Ishikawa (cell line): ENCODE data around the gene H2BW1.

Experiments
- CEBPB ChIP-seq: IDR thresholded peaks from 2 replicates; pipeline ENCODE4 v1.6.1; 2012
- CREB1 ChIP-seq: IDR thresholded peaks from 2 replicates; pipeline ENCODE4 v1.6.1; 2012; ENCODE audit warnings: low read depth
- EP300 ChIP-seq: IDR thresholded peaks from 2 replicates; pipeline ENCODE4 v1.6.1; 2012; ENCODE audit warnings: borderline replicate concordance
- NFIC ChIP-seq: IDR thresholded peaks from 2 replicates; pipeline ENCODE4 v1.6.1; 2012
- TCF12 ChIP-seq: IDR thresholded peaks from 2 replicates; pipeline ENCODE4 v1.6.1; 2012; ENCODE audit warnings: low read depth
- USF1 ChIP-seq: IDR thresholded peaks from 2 replicates; pipeline ENCODE4 v1.6.1; 2012
- YY1 ChIP-seq: IDR thresholded peaks from 2 replicates; pipeline ENCODE4 v1.6.1; 2012; ENCODE audit warnings: low read depth
- TF ChIP-seq, protein P1 (sequence below): IDR thresholded peaks from 2 replicates; pipeline ENCODE4 v1.6.1; 2012
- TF ChIP-seq, protein P2 (sequence below): IDR thresholded peaks from 2 replicates; pipeline ENCODE4 v1.6.1; 2012; ENCODE audit warnings: low read depth, mild to moderate bottlenecking

GRCh38 chrX:104013606-104014005 lies at the start of gene H2BW1:
- TF ChIP-seq YY1 (no peak), EP300 (no peak), CEBPB (no peak), CREB1 (no peak), USF1 (no peak), NFIC (no peak), TCF12 (no peak)
- TF ChIP-seq, protein P1, sequence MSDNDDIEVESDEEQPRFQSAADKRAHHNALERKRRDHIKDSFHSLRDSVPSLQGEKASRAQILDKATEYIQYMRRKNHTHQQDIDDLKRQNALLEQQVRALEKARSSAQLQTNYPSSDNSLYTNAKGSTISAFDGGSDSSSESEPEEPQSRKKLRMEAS, result no peak
- TF ChIP-seq, protein P2, sequence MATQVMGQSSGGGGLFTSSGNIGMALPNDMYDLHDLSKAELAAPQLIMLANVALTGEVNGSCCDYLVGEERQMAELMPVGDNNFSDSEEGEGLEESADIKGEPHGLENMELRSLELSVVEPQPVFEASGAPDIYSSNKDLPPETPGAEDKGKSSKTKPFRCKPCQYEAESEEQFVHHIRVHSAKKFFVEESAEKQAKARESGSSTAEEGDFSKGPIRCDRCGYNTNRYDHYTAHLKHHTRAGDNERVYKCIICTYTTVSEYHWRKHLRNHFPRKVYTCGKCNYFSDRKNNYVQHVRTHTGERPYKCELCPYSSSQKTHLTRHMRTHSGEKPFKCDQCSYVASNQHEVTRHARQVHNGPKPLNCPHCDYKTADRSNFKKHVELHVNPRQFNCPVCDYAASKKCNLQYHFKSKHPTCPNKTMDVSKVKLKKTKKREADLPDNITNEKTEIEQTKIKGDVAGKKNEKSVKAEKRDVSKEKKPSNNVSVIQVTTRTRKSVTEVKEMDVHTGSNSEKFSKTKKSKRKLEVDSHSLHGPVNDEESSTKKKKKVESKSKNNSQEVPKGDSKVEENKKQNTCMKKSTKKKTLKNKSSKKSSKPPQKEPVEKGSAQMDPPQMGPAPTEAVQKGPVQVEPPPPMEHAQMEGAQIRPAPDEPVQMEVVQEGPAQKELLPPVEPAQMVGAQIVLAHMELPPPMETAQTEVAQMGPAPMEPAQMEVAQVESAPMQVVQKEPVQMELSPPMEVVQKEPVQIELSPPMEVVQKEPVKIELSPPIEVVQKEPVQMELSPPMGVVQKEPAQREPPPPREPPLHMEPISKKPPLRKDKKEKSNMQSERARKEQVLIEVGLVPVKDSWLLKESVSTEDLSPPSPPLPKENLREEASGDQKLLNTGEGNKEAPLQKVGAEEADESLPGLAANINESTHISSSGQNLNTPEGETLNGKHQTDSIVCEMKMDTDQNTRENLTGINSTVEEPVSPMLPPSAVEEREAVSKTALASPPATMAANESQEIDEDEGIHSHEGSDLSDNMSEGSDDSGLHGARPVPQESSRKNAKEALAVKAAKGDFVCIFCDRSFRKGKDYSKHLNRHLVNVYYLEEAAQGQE, result no peak
